Urinary bladder (tissue), 4 donors: ENCODE results near the gene GJA10. TPM values are rescaled to one million over a fixed set of nuclear protein-coding genes. Genes with fewer than 3 reads are reported as not detected.
"Not testable (repeated sequence)": the region's sequence is repeated elsewhere in the genome, so short reads cannot be mapped to it uniquely, and the experiment has no call there.

ENCODE experiments used
- DNase-seq: peaks from one replicate; pipeline ENCODE4 v3.0.0-alpha.2; 2015; ENCODE audit errors: extremely low spot score
- H3K27ac ChIP-seq: one replicate; pipeline ENCODE4 v1.5.1; 2013; ENCODE audit warnings: low read depth, mild to moderate bottlenecking, moderate library complexity
- H3K36me3 ChIP-seq: one replicate; pipeline ENCODE4 v1.6.1; 2013; ENCODE audit warnings: mild to moderate bottlenecking, moderate library complexity; ENCODE audit not compliant: insufficient read depth
- H3K4me1 ChIP-seq: one replicate; pipeline ENCODE4 v1.6.1; 2013; ENCODE audit warnings: mild to moderate bottlenecking, moderate library complexity; ENCODE audit not compliant: insufficient read depth
- H3K4me3 ChIP-seq: one replicate; pipeline ENCODE4 v1.5.1; 2013; ENCODE audit warnings: low read depth, low read length
- WGBS: extraction: QIAGEN DNeasy Blood & Tissue Kit; methylation state at CpG from one replicate; pipeline ENCODE4 v1.1.7; 2013; 5-methylcytosine and 5-hydroxymethylcytosine counted together
- polyA plus RNA-seq: library from polyadenylated mRNA; stranded (reverse); fragments of 200-250 nt; gene quantifications from one replicate; pipeline ENCODE4 v1.2.3, GENCODE V29; 2013
- total RNA-seq: library from RNA; depleted of rRNA; stranded (reverse); fragments of >200 nt; gene quantifications from one replicate; pipeline ENCODE4 v1.2.3, GENCODE V29; 2014
- donor health status: healthy with polysubstance abuse.
- donor health status: healthy.

The GJA10 gene
- not detected for total RNA-seq
- polyA plus RNA-seq, result not detected

GRCh38 chr6:89894169-89894568 lies at the start of gene GJA10:
GJA10 (plus strand) TSS chr6:89894469; CDS start chr6:89894469, 0 bp downstream.
- Histone ChIP-seq H3K4me1 (no peaks in the 10 kb centered on the region), H3K36me3 (no peaks in the 10 kb centered on the region), H3K27ac (no peak within 1 kb of the TSS), H3K4me3 (no peak within 1 kb of the TSS)
- WGBS, result 94% methylated on average over 1 of the region's 1 CpG
- no peak for DNase-seq

GRCh38 chr6:89847513-89847912 lies 46.8 kb upstream of the GJA10 start:
- not testable (repeated sequence) for H3K4me3 ChIP-seq, H3K27ac ChIP-seq, DNase-seq, H3K4me1 ChIP-seq, H3K36me3 ChIP-seq
- 96% methylated on average over 5 of the region's 5 CpGs for WGBS

- Histone ChIP-seq H3K27ac (no peak overlapping the region), H3K4me1 (no peaks in the 10 kb centered on the region), H3K36me3 (no peaks in the 10 kb centered on the region), H3K4me3 (no peak overlapping the region)
- no peak for DNase-seq
- WGBS, result 96% methylated on average over 1 of the region's 1 CpG
Observed at GRCh38 chr6:89853068-89853467, 41.2 kb upstream of the GJA10 start.

GRCh38 chr6:89858041-89858440 lies 36.2 kb upstream of the GJA10 start:
- Histone ChIP-seq H3K36me3 (peaks cover 3% of the 10 kb centered on the region), H3K4me1 (no peaks in the 10 kb centered on the region), H3K27ac (no peak overlapping the region), H3K4me3 (no peak overlapping the region)
- 100% methylated on average over 1 of the region's 1 CpG for WGBS
- no peak for DNase-seq

GRCh38 chr6:89859744-89860143 lies 34.5 kb upstream of the GJA10 start:
- H3K36me3 ChIP-seq, result peaks cover 3% of the 10 kb centered on the region
- no peaks in the 10 kb centered on the region for H3K4me1 ChIP-seq
- WGBS, result 96% methylated on average over 4 of the region's 4 CpGs
- H3K4me3 ChIP-seq, result no peak overlapping the region
- no peak for DNase-seq
- H3K27ac ChIP-seq, result no peak overlapping the region

- DNase-seq, result no peak
- 97% methylated on average over 5 of the region's 5 CpGs for WGBS
- H3K27ac ChIP-seq, result no peak overlapping the region
- no peak overlapping the region for H3K4me3 ChIP-seq
- H3K4me1 ChIP-seq, result no peaks in the 10 kb centered on the region
- H3K36me3 ChIP-seq, result peaks cover 3% of the 10 kb centered on the region
Observed at GRCh38 chr6:89862273-89862672, 32.0 kb upstream of the GJA10 start.

GRCh38 chr6:89862698-89863097 lies 31.6 kb upstream of the GJA10 start:
- H3K27ac ChIP-seq, result no peak overlapping the region
- no peak overlapping the region for H3K4me3 ChIP-seq
- H3K4me1 ChIP-seq, result no peaks in the 10 kb centered on the region
- H3K36me3 ChIP-seq, result peaks cover 3% of the 10 kb centered on the region
- WGBS, result 92% methylated on average over 2 of the region's 2 CpGs
- DNase-seq, result no peak

GRCh38 chr6:89866024-89866678 lies 28.1 kb upstream of the GJA10 start:
- H3K4me1 ChIP-seq, result no peaks in the 10 kb centered on the region
- H3K36me3 ChIP-seq, result peaks cover 3% of the 10 kb centered on the region
- H3K27ac ChIP-seq, result no peak overlapping the region
- no peak for DNase-seq
- no peak overlapping the region for H3K4me3 ChIP-seq
- WGBS, result 96% methylated on average over 6 of the region's 6 CpGs

- Histone ChIP-seq H3K27ac (no peak overlapping the region), H3K4me3 (no peak overlapping the region), H3K4me1 (no peaks in the 10 kb centered on the region), H3K36me3 (peaks cover 2% of the 10 kb centered on the region)
- DNase-seq, result no peak
Observed at GRCh38 chr6:89873721-89874120, 20.5 kb upstream of the GJA10 start.

GRCh38 chr6:89874438-89874837 lies 19.8 kb upstream of the GJA10 start:
- no peaks in the 10 kb centered on the region for H3K4me1 ChIP-seq
- H3K4me3 ChIP-seq, result no peak overlapping the region
- no peak for DNase-seq
- no peak overlapping the region for H3K27ac ChIP-seq
- H3K36me3 ChIP-seq, result peaks cover 2% of the 10 kb centered on the region
- 90% methylated on average over 3 of the region's 3 CpGs for WGBS

- 87% methylated on average over 44 of the region's 44 CpGs for WGBS
- no peaks in the 10 kb centered on the region for H3K4me1 ChIP-seq
- H3K4me3 ChIP-seq, result no peak overlapping the region
- no peak for DNase-seq
- H3K27ac ChIP-seq, result no peak overlapping the region
- H3K36me3 ChIP-seq, result no peaks in the 10 kb centered on the region
Observed at GRCh38 chr6:89886378-89887120, 7.7 kb upstream of the GJA10 start.

GRCh38 chr6:89887452-89888137 lies 6.7 kb upstream of the GJA10 start:
- no peak overlapping the region for H3K4me3 ChIP-seq
- WGBS, result 21% methylated on average over 43 of the region's 43 CpGs

GRCh38 chr6:89888138-89888514 lies 6.1 kb upstream of the GJA10 start:
- no peak for DNase-seq
- Histone ChIP-seq H3K4me1 (no peaks in the 10 kb centered on the region), H3K36me3 (no peaks in the 10 kb centered on the region), H3K4me3 (no peak overlapping the region), H3K27ac (no peak overlapping the region)
- WGBS, result 82% methylated on average over 7 of the region's 7 CpGs

More at GRCh38 chr6:89887452-89888137, 6.7 kb upstream of the GJA10 start:
- H3K27ac ChIP-seq, result no peak overlapping the region
- DNase-seq, result no peak
- H3K36me3 ChIP-seq, result no peaks in the 10 kb centered on the region
- H3K4me1 ChIP-seq, result no peaks in the 10 kb centered on the region

- Histone ChIP-seq H3K36me3 (no peaks in the 10 kb centered on the region), H3K4me3 (no peak overlapping the region), H3K27ac (no peak overlapping the region), H3K4me1 (no peaks in the 10 kb centered on the region)
- 80% methylated on average over 3 of the region's 3 CpGs for whole genome bisulfite sequencing
- DNase-seq, result no peak
Observed at GRCh38 chr6:89888871-89889270, 5.4 kb upstream of the GJA10 start.
